Activated T-helper 1 cell treated with Interleukin-2 at 50 U/mL for 16 hours (primary cell): Measurements from ENCODE around the gene OR6V1.
A peak's percentile ranks its signal among the peaks of the same experiment; 100 is the strongest.

Experiments
- DNase-seq: peaks from one replicate; pipeline ENCODE4 v3.0.0-alpha.2; 2020; ENCODE audit warnings: low read depth

Gene OR6V1

GRCh38 chr7:143052041-143052440 is at the start of gene OR6V1:
Gene OR6V1, plus strand, starts transcription at chr7:143052341. Its CDS starts 0 bp downstream, at chr7:143052341.
- DNase-seq = no peak

- DNase-seq = no peak
Measured at GRCh38 chr7:143002898-143003297, 49.2 kb upstream of the OR6V1 start.

GRCh38 chr7:143003393-143004051 is 48.6 kb upstream of the OR6V1 start:
- no peak for DNase-seq

GRCh38 chr7:143005632-143006260 is 46.4 kb upstream of the OR6V1 start:
- no peak for DNase-seq

- peak; percentile 69 for DNase-seq
Measured at GRCh38 chr7:143008007-143008901, 43.9 kb upstream of the OR6V1 start.

GRCh38 chr7:143012001-143012400 is 40.1 kb upstream of the OR6V1 start:
- DNase-seq = no peak

GRCh38 chr7:143012409-143012808 is 39.7 kb upstream of the OR6V1 start:
- no peak for DNase-seq

- no peak for DNase-seq
Measured at GRCh38 chr7:143013473-143013872, 38.7 kb upstream of the OR6V1 start.

GRCh38 chr7:143013893-143014292 is 38.2 kb upstream of the OR6V1 start:
- DNase-seq = no peak

GRCh38 chr7:143015084-143015483 is 37.1 kb upstream of the OR6V1 start:
- DNase-seq = no peak

- DNase-seq = no peak
Measured at GRCh38 chr7:143015926-143016490, 36.1 kb upstream of the OR6V1 start.

- DNase-seq = no peak
Measured at GRCh38 chr7:143016996-143017395, 35.1 kb upstream of the OR6V1 start.

- no peak for DNase-seq
Measured at GRCh38 chr7:143018931-143019330, 33.2 kb upstream of the OR6V1 start.

- DNase-seq = no peak
Measured at GRCh38 chr7:143023047-143023446, 29.1 kb upstream of the OR6V1 start.

GRCh38 chr7:143025371-143025770 is 26.8 kb upstream of the OR6V1 start:
- no peak for DNase-seq

GRCh38 chr7:143027032-143027431 is 25.1 kb upstream of the OR6V1 start, which contains the start of gene OR9A2:
Gene OR9A2, minus strand, starts transcription at chr7:143027132. Its CDS starts 0 bp downstream, at chr7:143027132.
- DNase-seq = no peak

- DNase-seq = no peak
Measured at GRCh38 chr7:143027683-143028082, 24.5 kb upstream of the OR6V1 start.

- DNase-seq = no peak
Measured at GRCh38 chr7:143038635-143039034, 13.5 kb upstream of the OR6V1 start.

- no peak for DNase-seq
Measured at GRCh38 chr7:143040209-143040715, 11.9 kb upstream of the OR6V1 start.

GRCh38 chr7:143041346-143041745 is 10.8 kb upstream of the OR6V1 start:
- DNase-seq = no peak

GRCh38 chr7:143042159-143042789 is 9.9 kb upstream of the OR6V1 start:
- DNase-seq = no peak

GRCh38 chr7:143042790-143043271 is 9.3 kb upstream of the OR6V1 start:
- no peak for DNase-seq
